ENCODE data around the gene HLA-DOA. TPM values are rescaled to one million over a fixed set of nuclear protein-coding genes. Genes with fewer than 3 reads are reported as not detected.

The HLA-DOA gene
- total RNA-seq, 1 donor from 2014 or later = 0.69 TPM

DNA sequence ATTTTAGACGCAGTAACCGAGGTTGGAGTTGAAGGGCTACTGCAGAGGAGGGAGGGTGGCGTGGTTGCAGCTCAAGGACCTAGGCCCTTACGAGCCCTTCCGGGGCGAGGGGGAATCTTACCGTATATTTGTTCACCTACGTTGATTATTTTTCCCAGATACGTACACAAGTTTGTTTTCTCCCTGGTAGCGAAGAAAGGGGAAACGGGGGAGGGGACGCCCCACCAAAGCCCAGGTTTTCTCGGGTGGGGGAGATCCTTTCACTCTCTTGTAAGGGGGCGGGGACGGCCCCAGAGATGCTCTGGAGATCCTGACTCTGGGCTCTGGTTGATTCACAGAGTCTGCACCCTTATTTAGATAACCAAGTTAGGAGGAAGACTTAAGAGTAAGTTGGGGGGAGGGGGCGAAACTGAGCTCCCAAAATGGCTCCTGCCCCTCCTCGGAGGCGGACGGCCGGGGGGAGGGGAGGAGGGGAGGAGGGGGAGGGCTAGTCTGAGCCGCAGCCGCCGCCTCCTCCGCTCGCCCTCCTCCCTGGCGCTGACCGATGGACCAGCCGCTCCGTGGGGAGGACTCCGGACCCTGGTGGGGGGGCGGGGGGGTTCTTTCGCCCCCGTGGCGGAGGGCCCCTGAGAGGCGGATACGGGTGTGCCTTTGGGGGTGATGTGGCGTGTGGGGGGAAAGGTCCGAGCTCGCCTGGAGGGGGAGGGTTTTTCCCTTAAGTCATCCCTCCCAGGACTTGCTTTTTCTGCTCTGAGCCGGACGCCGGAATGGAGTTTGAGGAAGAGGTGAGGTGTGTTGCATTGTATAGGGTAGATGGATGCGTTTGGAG, 38.8 kb downstream of the HLA-DOA start:
- TF ChIP-seq, protein P1, sequence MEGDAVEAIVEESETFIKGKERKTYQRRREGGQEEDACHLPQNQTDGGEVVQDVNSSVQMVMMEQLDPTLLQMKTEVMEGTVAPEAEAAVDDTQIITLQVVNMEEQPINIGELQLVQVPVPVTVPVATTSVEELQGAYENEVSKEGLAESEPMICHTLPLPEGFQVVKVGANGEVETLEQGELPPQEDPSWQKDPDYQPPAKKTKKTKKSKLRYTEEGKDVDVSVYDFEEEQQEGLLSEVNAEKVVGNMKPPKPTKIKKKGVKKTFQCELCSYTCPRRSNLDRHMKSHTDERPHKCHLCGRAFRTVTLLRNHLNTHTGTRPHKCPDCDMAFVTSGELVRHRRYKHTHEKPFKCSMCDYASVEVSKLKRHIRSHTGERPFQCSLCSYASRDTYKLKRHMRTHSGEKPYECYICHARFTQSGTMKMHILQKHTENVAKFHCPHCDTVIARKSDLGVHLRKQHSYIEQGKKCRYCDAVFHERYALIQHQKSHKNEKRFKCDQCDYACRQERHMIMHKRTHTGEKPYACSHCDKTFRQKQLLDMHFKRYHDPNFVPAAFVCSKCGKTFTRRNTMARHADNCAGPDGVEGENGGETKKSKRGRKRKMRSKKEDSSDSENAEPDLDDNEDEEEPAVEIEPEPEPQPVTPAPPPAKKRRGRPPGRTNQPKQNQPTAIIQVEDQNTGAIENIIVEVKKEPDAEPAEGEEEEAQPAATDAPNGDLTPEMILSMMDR (IDR thresholded peaks at IDR 0.05; ENCODE audit: partially characterized antibody, unreplicated experiment) = peak; percentile 31
- peaks cover 21% of the 10 kb centered on the region for H3K4me1 Mint-ChIP-seq (ENCODE audit: low read depth, unreplicated experiment)
- peaks cover 36% of the 10 kb centered on the region for H3K9me3 Mint-ChIP-seq (ENCODE audit: unreplicated experiment)
- peak overlapping the region; percentile 100 for H3K27ac Mint-ChIP-seq (ENCODE audit: unreplicated experiment)
- DNase-seq = peak; percentile 87
- H3K4me3 Mint-ChIP-seq (ENCODE audit: unreplicated experiment) = peak overlapping the region; percentile 99
- H3K27me3 Mint-ChIP-seq (ENCODE audit: unreplicated experiment) = peaks cover 34% of the 10 kb centered on the region
- peaks cover 5% of the 10 kb centered on the region for H3K36me3 Mint-ChIP-seq (ENCODE audit: unreplicated experiment)

GRCh38 chr6:32969685-32970412, 39.5 kb downstream of the HLA-DOA start:
- peak overlapping the region; percentile 100 for H3K27ac Mint-ChIP-seq (ENCODE audit: unreplicated experiment)
- H3K27me3 Mint-ChIP-seq (ENCODE audit: unreplicated experiment) = peaks cover 34% of the 10 kb centered on the region
- H3K9me3 Mint-ChIP-seq (ENCODE audit: unreplicated experiment) = peaks cover 36% of the 10 kb centered on the region

DNA sequence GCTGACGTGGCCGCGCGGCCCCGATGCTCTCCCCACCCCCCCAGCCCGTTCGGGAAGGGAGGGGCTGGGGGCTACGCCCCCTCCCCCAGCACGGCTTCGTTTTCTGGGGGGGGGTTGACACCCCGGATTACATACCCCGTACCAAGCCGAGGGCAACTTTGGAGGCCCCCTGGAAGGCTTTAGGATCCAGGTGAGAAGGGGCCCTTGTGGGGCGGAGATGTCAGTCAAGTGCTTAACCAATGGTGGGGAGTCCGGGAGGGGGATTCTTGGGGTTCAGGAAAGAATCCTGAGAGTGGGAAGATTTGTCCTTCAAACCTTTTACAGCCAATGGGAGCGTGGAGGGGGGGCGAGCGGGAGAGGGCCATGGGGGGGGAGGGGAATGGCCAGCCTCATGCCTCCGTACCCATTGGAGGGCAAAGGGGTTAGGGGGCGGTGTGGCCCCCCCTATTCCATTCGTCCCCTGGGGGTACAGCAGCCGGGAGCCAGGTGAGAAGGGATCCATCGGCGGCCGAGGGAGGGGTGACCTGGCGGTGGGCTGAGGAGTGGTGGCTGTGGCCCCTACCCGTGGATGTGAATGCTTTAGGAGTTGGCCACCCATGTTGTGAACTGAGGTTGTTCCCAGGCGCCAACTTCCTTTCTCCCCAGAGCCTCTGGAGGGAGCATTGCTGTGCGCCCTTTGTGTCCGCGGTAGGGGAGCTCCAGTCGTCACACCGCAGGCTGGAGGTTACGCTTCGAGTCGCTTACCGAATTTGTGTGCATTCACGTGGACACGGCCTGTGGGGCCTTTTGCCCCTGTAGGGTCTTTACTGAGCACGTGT, 40.3 kb downstream of the HLA-DOA start:
- Mint-ChIP-seq H3K27ac (ENCODE audit: unreplicated experiment) (peak overlapping the region; percentile 100), H3K36me3 (ENCODE audit: unreplicated experiment) (peaks cover 5% of the 10 kb centered on the region), H3K4me3 (ENCODE audit: unreplicated experiment) (peak overlapping the region; percentile 97), H3K9me3 (ENCODE audit: unreplicated experiment) (peaks cover 36% of the 10 kb centered on the region), H3K4me1 (ENCODE audit: low read depth, unreplicated experiment) (peaks cover 15% of the 10 kb centered on the region), H3K27me3 (ENCODE audit: unreplicated experiment) (peaks cover 34% of the 10 kb centered on the region)
- peak; percentile 69 for DNase-seq
- TF ChIP-seq, protein P1 (IDR thresholded peaks at IDR 0.05; ENCODE audit: partially characterized antibody, unreplicated experiment) = no peak

More at GRCh38 chr6:32969685-32970412, 39.5 kb downstream of the HLA-DOA start:
- peak; percentile 74 for DNase-seq
- peak overlapping the region; percentile 97 for H3K4me3 Mint-ChIP-seq (ENCODE audit: unreplicated experiment)
- TF ChIP-seq, protein P1 (IDR thresholded peaks at IDR 0.05; ENCODE audit: partially characterized antibody, unreplicated experiment) = peak; percentile 63
- H3K36me3 Mint-ChIP-seq (ENCODE audit: unreplicated experiment) = peaks cover 5% of the 10 kb centered on the region
- peaks cover 16% of the 10 kb centered on the region for H3K4me1 Mint-ChIP-seq (ENCODE audit: low read depth, unreplicated experiment)

DNA sequence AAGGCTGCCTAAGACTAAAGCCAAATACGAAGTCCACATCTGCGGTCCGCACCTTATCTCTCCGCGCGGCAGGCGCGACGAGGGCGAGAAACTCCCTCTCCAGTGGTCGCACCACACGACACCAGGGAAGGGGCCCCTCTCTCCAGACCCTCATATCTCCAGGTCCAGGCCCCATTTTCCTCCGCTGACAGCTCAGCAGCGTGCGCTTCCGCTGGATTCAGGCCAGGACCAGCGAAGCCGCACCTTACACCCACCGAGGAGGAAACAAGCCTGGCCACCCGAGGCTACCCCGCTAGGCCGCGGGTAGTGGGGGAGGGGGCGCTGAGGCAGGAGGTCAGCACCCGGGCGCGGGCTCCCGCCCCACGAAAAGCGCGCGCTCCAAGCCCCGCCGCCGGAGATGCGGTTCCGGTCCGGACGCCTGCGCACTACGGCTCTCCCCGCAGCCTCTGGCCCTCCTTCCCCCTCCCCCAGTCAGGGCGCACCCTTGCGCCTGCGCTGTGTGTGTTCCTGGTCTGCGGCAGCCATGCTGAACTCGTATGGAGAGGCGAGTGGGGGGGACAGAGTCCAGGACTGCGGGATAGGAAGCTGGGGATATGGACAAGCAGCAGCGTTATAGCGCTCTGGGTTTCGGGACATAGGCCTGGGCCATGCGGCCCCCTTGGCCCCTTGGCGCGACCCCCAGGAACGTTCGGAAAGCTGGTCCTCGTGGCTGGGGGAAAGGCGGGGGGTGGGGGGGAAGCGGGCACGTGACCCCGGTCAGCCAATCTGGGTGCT, 41.1 kb downstream of the HLA-DOA start, which contains the start of gene BRD2:
TSS of gene BRD2 (plus strand) at position 502 of the 774 bp plus-strand sequence. CDS start 4,305 bp downstream, outside the sequence.
- H3K4me3 Mint-ChIP-seq (ENCODE audit: unreplicated experiment) = peak within 1 kb of the TSS; percentile 97
- H3K4me1 Mint-ChIP-seq (ENCODE audit: low read depth, unreplicated experiment) = peaks cover 15% of the 10 kb centered on the region
- peaks cover 31% of the 10 kb centered on the region for H3K9me3 Mint-ChIP-seq (ENCODE audit: unreplicated experiment)
- H3K27me3 Mint-ChIP-seq (ENCODE audit: unreplicated experiment) = peaks cover 29% of the 10 kb centered on the region
- H3K36me3 Mint-ChIP-seq (ENCODE audit: unreplicated experiment) = peaks cover 2% of the 10 kb centered on the region
- peak within 1 kb of the TSS; percentile 100 for H3K27ac Mint-ChIP-seq (ENCODE audit: unreplicated experiment)
- peak; percentile 96 for DNase-seq
- TF ChIP-seq, protein P1 (IDR thresholded peaks at IDR 0.05; ENCODE audit: partially characterized antibody, unreplicated experiment) = no peak
